Astrocyte (in vitro differentiated cells and primary cell): ENCODE data around the gene IFI27L1.

Source experiments
- CTCF ChIP-seq: IDR thresholded peaks from 2 replicates; pipeline ENCODE4 v1.5.1; 2011; ENCODE audit warnings: low read depth, mild to moderate bottlenecking, inconsistent platforms, low read length, moderate library complexity; ENCODE audit not compliant: insufficient read depth
- EZH2 ChIP-seq: IDR thresholded peaks from 2 replicates; pipeline ENCODE4 v1.6.1; 2012; ENCODE audit warnings: mild to moderate bottlenecking, low read length, inconsistent platforms; ENCODE audit not compliant: insufficient read depth

GRCh38 chr14:94049625-94050023 lies 31.5 kb upstream of the IFI27L1 start:
- TF ChIP-seq EZH2 (no peak), CTCF (no peak)
